Uterus (tissue), 2 donors: ENCODE data around the gene NLRP6.

Source experiments
- CTCF ChIP-seq, 4 experiments: fragments of 200-600 bp in 2 of 4; fragments of 450-650 bp in 2 of 4; sonication (generic) in 2 of 4; IDR thresholded peaks; one replicate each; pipeline ENCODE4 v1.5.1; 2016 to 2019; ENCODE audit warnings: antibody characterized with exemption in 4 of 4, mild to moderate bottlenecking in 2 of 4, moderate library complexity in 1 of 4
- POLR2A ChIP-seq, 2 donors: fragments of 450-650 bp; IDR thresholded peaks; one replicate each; pipeline ENCODE4 v1.6.1; 2016; ENCODE audit warnings: antibody characterized with exemption in 2 of 2, mild to moderate bottlenecking in 1 of 2, moderate library complexity in 1 of 2

GRCh38 chr11:315516-315994 is 37.3 kb downstream of the NLRP6 start:
- TF ChIP-seq CTCF (IDR thresholded peaks at IDR 0.05), result no peak
- TF ChIP-seq POLR2A (IDR thresholded peaks at IDR 0.05), result no peak
